Sigmoid colon (tissue), 4 donors: ENCODE results near the gene ARID5B.

Experiments
- POLR2A ChIP-seq, 2 donors: fragments of 450-650 bp; IDR thresholded peaks; one replicate each; pipeline ENCODE4 v1.6.1; 2016; ENCODE audit warnings: antibody characterized with exemption in 2 of 2, mild to moderate bottlenecking in 2 of 2, moderate library complexity in 2 of 2
- POLR2AphosphoS5 ChIP-seq, 4 donors: sonication (generic); formaldehyde crosslinking; IDR thresholded peaks; one replicate each; pipeline ENCODE4 v1.6.1; 2017; ENCODE audit warnings: antibody characterized with exemption in 4 of 4

DNA sequence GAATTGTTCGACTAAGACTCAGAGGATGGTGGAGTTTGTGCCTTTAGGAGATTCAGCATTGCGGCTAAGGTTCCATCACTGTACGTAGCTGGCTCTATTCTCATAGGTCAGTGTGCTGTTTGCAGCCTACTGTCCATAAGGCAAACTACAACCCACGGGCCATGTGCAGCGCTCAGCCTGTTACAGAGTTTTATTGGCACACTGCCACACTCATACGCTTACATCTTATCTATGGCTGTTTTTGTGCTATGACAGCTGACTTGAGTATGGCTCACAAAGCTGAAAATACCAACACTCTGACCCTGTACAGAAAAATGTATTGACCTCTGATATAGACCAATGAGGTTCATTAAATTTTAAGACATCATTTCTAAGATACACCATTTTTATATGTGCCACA lies 114.5 kb downstream of the ARID5B start:
- TF ChIP-seq POLR2AphosphoS5 (IDR thresholded peaks at IDR 0.05), result no peak
- TF ChIP-seq POLR2A (IDR thresholded peaks at IDR 0.05), result no peak
